Osteocyte (in vitro differentiated cells): ENCODE data around the gene HOXD10. TPM values are rescaled to one million over a fixed set of nuclear protein-coding genes. Genes with fewer than 3 reads are reported as not detected.

ENCODE experiments used
- DNase-seq: peaks from one replicate; pipeline ENCODE4 v3.0.0; 2021; ENCODE audit warnings: mixed read lengths; ENCODE audit not compliant: unreplicated experiment; ENCODE audit errors: extremely low spot score
- H3K27ac Mint-ChIP-seq: one replicate; pipeline ENCODE4 v1.8.0; 2021; ENCODE audit warnings: mild to moderate bottlenecking, mixed read lengths; ENCODE audit not compliant: unreplicated experiment
- H3K27me3 Mint-ChIP-seq: one replicate; pipeline ENCODE4 v1.8.0; 2021; ENCODE audit warnings: mixed read lengths; ENCODE audit not compliant: unreplicated experiment
- H3K36me3 Mint-ChIP-seq: one replicate; pipeline ENCODE4 v1.8.0; 2021; ENCODE audit warnings: mixed read lengths; ENCODE audit not compliant: unreplicated experiment
- H3K4me1 Mint-ChIP-seq: one replicate; pipeline ENCODE4 v1.8.0; 2021; ENCODE audit warnings: mixed read lengths; ENCODE audit not compliant: unreplicated experiment
- H3K4me3 Mint-ChIP-seq: one replicate; pipeline ENCODE4 v1.8.0; 2021; ENCODE audit warnings: mild to moderate bottlenecking, moderate library complexity, mixed read lengths; ENCODE audit not compliant: unreplicated experiment
- H3K9me3 Mint-ChIP-seq: one replicate; pipeline ENCODE4 v1.8.0; 2021; ENCODE audit warnings: mixed read lengths; ENCODE audit not compliant: unreplicated experiment
- CTCF ChIP-seq: fragments of 200-600 bp; sonication (generic); IDR thresholded peaks from 2 replicates; pipeline ENCODE4 v1.5.0; 2021; ENCODE audit warnings: antibody characterized with exemption, mild to moderate bottlenecking, moderate library complexity
- total RNA-seq: library from RNA; stranded (reverse); gene quantifications from 2 replicates; pipeline ENCODE4 v1.2.1, GENCODE V29; 2021

HOXD10 gene
- total RNA-seq, 1 donor from 2014 or later = not detected

GRCh38 chr2:176130957-176131847, 14.6 kb downstream of the HOXD10 start:
- no peak for TF ChIP-seq CTCF
- no peak for DNase-seq
- Mint-ChIP-seq H3K36me3 (no peaks in the 10 kb centered on the region), H3K4me1 (peaks cover 31% of the 10 kb centered on the region), H3K27me3 (peaks cover 86% of the 10 kb centered on the region), H3K27ac (no peak overlapping the region), H3K9me3 (no peaks in the 10 kb centered on the region), H3K4me3 (peak overlapping the region; percentile 62)

GRCh38 chr2:176131848-176132158, 15.2 kb downstream of the HOXD10 start:
- peak overlapping the region; percentile 34 for H3K4me3 Mint-ChIP-seq
- no peaks in the 10 kb centered on the region for H3K36me3 Mint-ChIP-seq
- no peak for TF ChIP-seq CTCF
- no peak overlapping the region for H3K27ac Mint-ChIP-seq
- no peak for DNase-seq
- no peaks in the 10 kb centered on the region for H3K9me3 Mint-ChIP-seq
- H3K4me1 Mint-ChIP-seq = peaks cover 33% of the 10 kb centered on the region
- peaks cover 84% of the 10 kb centered on the region for H3K27me3 Mint-ChIP-seq

- TF ChIP-seq CTCF = no peak
- H3K4me1 Mint-ChIP-seq = peaks cover 33% of the 10 kb centered on the region
- no peaks in the 10 kb centered on the region for H3K9me3 Mint-ChIP-seq
- peaks cover under 1% of the 10 kb centered on the region for H3K36me3 Mint-ChIP-seq
- H3K27ac Mint-ChIP-seq = no peak overlapping the region
- DNase-seq = no peak
- H3K4me3 Mint-ChIP-seq = peak overlapping the region; percentile 34
- H3K27me3 Mint-ChIP-seq = peaks cover 84% of the 10 kb centered on the region
Observed at GRCh38 chr2:176132205-176133171, 15.9 kb downstream of the HOXD10 start.

- TF ChIP-seq CTCF = no peak
- Mint-ChIP-seq H3K9me3 (peaks cover 3% of the 10 kb centered on the region), H3K27ac (no peak overlapping the region), H3K27me3 (peaks cover 84% of the 10 kb centered on the region), H3K4me3 (no peak overlapping the region), H3K4me1 (peaks cover 29% of the 10 kb centered on the region), H3K36me3 (peaks cover 3% of the 10 kb centered on the region)
- DNase-seq = no peak
Observed at GRCh38 chr2:176133389-176133788, 16.8 kb downstream of the HOXD10 start.

GRCh38 chr2:176134035-176134434, 17.5 kb downstream of the HOXD10 start:
- Mint-ChIP-seq H3K4me3 (no peak overlapping the region), H3K27ac (no peak overlapping the region), H3K4me1 (peaks cover 23% of the 10 kb centered on the region), H3K36me3 (peaks cover 4% of the 10 kb centered on the region), H3K9me3 (peaks cover 4% of the 10 kb centered on the region), H3K27me3 (peaks cover 84% of the 10 kb centered on the region)
- DNase-seq = no peak
- TF ChIP-seq CTCF = no peak
